Fibroblast of lung (primary cell): ENCODE measurements around the gene SIGLEC8. TPM values are rescaled to one million over a fixed set of nuclear protein-coding genes. Genes with fewer than 3 reads are reported as not detected.

Source experiments
- DNase-seq, 2 donors: peaks; one replicate each; pipeline versions ENCODE4 v3.0.0 to v3.0.0-alpha.2; 2010; ENCODE audit warnings: low read depth in 2 of 2
- H2AFZ ChIP-seq: 2 replicates; pipeline ENCODE4 v1.5.1; 2012; ENCODE audit warnings: low read length, control low read depth, inconsistent platforms
- H3K27ac ChIP-seq: 2 replicates; pipeline ENCODE4 v1.5.1; 2011; ENCODE audit warnings: low read length, control low read depth; ENCODE audit not compliant: insufficient read depth
- H3K27me3 ChIP-seq: 2 replicates; pipeline ENCODE4 v1.5.1; 2011; ENCODE audit warnings: mild to moderate bottlenecking, low read length; ENCODE audit not compliant: control insufficient read depth, insufficient read depth
- H3K36me3 ChIP-seq: 2 replicates; pipeline ENCODE4 v1.5.1; 2011; ENCODE audit warnings: low read length; ENCODE audit not compliant: control insufficient read depth, insufficient read depth
- H3K4me1 ChIP-seq: 2 replicates; pipeline ENCODE4 v1.5.1; 2011; ENCODE audit warnings: low read length; ENCODE audit not compliant: control insufficient read depth, insufficient read depth; ENCODE audit errors: extremely low read depth
- H3K4me2 ChIP-seq: 2 replicates; pipeline ENCODE4 v1.5.1; 2011; ENCODE audit warnings: low read length, control low read depth; ENCODE audit not compliant: insufficient read depth; ENCODE audit errors: extremely low read depth
- H3K4me3 ChIP-seq, 4 experiments: fragments of 200-600 bp in 1 of 4; sonication (generic) in 1 of 4; replicated peaks in 1 of 4; 2 replicates each; pipeline ENCODE4 v1.5.1; 2011 to 2016; ENCODE audit warnings: low read length in 4 of 4, low read depth in 3 of 4, mild to moderate bottlenecking in 3 of 4, control low read depth in 2 of 4, inconsistent platforms in 1 of 4, mixed read lengths in 1 of 4; ENCODE audit not compliant: insufficient read depth in 1 of 4; ENCODE audit errors: control extremely low read depth in 1 of 4
- H3K79me2 ChIP-seq: 2 replicates; pipeline ENCODE4 v1.5.1; 2012; ENCODE audit warnings: mild to moderate bottlenecking, low read length, inconsistent platforms; ENCODE audit not compliant: control insufficient read depth, insufficient read depth
- H3K9ac ChIP-seq: 2 replicates; pipeline ENCODE4 v1.5.1; 2011; ENCODE audit warnings: mild to moderate bottlenecking, low read length, control low read depth; ENCODE audit not compliant: insufficient read depth
- H3K9me3 ChIP-seq: 2 replicates; pipeline ENCODE4 v1.5.1; 2012; ENCODE audit warnings: low read depth, low read length; ENCODE audit not compliant: control insufficient read depth, insufficient read depth
- H4K20me1 ChIP-seq: 2 replicates; pipeline ENCODE4 v1.5.1; 2011; ENCODE audit warnings: low read length; ENCODE audit not compliant: control insufficient read depth, insufficient read depth; ENCODE audit errors: extremely low read depth
- EZH2 ChIP-seq: IDR thresholded peaks from 2 replicates; pipeline ENCODE4 v1.5.1; 2012; ENCODE audit warnings: low read length, control low read depth, mild to moderate bottlenecking; ENCODE audit errors: missing control alignments
- polyA plus RNA-seq, 2 donors: library from polyadenylated mRNA; depleted of rRNA in 1 of 2; stranded (reverse) in 1 of 2; unstranded in 1 of 2; fragments of >200 nt; gene quantifications; 2 replicates each; pipeline ENCODE4 v1.2.1, GENCODE V29; 2011 to 2012; ENCODE audit warnings: missing spikeins in 1 of 2
- total RNA-seq: library from RNA; depleted of rRNA; stranded (reverse); fragments of >200 nt; gene quantifications from 2 replicates; pipeline ENCODE4 v1.2.1, GENCODE V29; 2014
- TF ChIP-seq, protein P1 (sequence below), 2 donors: IDR thresholded peaks in 1 of 2; conservative IDR thresholded peaks in 1 of 2; 1 replicate in 1 of 2; 2 replicates in 1 of 2; pipeline ENCODE4 v1.5.1; 2011 to 2012; ENCODE audit warnings: low read length in 2 of 2, control low read depth in 1 of 2, inconsistent platforms in 1 of 2, low read depth in 1 of 2, mild to moderate bottlenecking in 1 of 2

SIGLEC8 gene
- total and polyA plus RNA-seq, 2 donors (not counting 1 experiment from before 2014, with no cell fraction given) = not detected

DNA sequence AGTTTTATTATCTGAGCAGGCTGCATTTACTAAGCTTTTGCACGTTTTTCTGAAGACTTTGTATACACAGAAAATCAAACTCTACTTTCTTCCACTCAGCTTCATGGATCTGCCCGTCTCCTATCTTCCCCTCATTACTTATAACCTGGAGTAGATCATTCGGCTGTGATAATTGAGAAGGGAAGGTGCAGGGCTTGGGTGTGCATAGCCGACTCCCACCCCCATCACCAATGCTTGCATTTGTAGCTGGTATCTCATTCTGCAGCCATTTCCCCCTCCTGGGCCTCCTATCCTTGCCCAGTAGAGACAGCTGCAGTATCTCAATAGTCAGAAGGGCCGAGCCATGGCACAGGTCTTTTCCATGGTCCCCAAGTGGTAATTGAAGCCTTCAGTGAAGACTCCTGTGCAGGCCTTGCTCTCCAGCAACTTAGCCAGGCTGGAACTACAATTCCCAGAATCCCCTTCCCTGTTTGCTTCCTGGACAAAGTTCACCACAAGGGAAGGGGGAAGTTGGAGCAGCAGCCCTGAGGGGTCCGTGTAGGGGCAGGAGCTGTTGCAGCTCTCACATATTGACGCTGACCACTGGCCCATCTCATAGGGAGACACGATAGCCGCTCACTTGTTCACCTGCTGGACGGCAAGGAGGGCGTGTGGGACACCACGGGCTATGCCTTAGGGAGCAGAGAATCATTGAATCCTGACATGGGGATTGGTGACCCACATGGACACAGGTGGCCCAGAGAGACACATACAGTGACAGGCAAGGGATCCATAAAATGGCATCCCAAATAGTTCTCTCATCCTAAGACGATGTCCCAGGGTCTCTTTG lies 2.1 kb upstream of the SIGLEC8 start:
- no peaks in the 10 kb centered on the region for H3K36me3 ChIP-seq
- H4K20me1 ChIP-seq = no peaks in the 10 kb centered on the region
- H2AFZ ChIP-seq = no peak overlapping the region
- TF ChIP-seq, protein P1, sequence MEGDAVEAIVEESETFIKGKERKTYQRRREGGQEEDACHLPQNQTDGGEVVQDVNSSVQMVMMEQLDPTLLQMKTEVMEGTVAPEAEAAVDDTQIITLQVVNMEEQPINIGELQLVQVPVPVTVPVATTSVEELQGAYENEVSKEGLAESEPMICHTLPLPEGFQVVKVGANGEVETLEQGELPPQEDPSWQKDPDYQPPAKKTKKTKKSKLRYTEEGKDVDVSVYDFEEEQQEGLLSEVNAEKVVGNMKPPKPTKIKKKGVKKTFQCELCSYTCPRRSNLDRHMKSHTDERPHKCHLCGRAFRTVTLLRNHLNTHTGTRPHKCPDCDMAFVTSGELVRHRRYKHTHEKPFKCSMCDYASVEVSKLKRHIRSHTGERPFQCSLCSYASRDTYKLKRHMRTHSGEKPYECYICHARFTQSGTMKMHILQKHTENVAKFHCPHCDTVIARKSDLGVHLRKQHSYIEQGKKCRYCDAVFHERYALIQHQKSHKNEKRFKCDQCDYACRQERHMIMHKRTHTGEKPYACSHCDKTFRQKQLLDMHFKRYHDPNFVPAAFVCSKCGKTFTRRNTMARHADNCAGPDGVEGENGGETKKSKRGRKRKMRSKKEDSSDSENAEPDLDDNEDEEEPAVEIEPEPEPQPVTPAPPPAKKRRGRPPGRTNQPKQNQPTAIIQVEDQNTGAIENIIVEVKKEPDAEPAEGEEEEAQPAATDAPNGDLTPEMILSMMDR (conservative IDR thresholded peaks at IDR 0.05 in 1 of 2, IDR thresholded peaks at IDR 0.05 in 1 of 2; ENCODE audit: low read depth in 1 of 2, low read length in 2 of 2) = no peak
- TF ChIP-seq EZH2 = no peak
- no peaks in the 10 kb centered on the region for H3K27me3 ChIP-seq
- H3K27ac ChIP-seq = no peak overlapping the region
- DNase-seq = no peak
- no peak overlapping the region for H3K4me2 ChIP-seq
- no peak overlapping the region for H3K9ac ChIP-seq
- no peaks in the 10 kb centered on the region for H3K4me1 ChIP-seq
- no peak overlapping the region for H3K4me3 ChIP-seq
- no peaks in the 10 kb centered on the region for H3K79me2 ChIP-seq
- no peaks in the 10 kb centered on the region for H3K9me3 ChIP-seq

DNA sequence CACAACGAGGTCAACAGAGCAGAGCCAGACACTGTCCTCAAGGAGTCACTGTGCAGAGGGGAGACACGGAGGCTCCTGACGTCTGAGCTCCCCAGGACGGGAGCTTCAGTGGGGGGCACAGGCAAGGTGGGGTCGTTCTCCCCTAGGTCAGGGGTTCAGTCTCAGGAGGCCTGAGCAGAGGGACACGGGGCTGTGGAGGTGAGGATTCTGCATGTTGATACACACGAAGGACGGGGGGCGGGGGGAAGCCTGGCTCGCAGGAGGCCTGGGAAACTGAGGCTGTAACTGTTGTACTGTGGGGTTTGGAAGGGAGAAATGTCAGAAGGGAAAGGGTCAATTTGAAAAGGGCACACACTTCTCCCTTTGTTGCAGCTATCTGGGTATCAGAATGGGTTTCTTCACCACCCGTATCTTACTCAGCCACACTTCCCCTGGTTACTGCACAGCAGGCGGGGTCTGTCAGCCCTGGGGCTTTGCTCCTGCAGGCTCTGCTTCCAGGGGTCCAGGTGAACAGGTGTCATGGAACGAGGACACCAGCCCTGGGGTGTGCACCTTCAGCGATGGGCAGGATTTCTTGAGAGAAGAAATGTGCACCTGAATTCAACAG lies 748 bp upstream of the SIGLEC8 start:
- no peak for TF ChIP-seq EZH2
- TF ChIP-seq, protein P1 (conservative IDR thresholded peaks at IDR 0.05 in 1 of 2, IDR thresholded peaks at IDR 0.05 in 1 of 2; ENCODE audit: low read depth in 1 of 2, low read length in 2 of 2) = no peak
- no peak overlapping the region for H3K27ac ChIP-seq
- no peak overlapping the region for H3K4me2 ChIP-seq
- no peak for DNase-seq
- no peak overlapping the region for H3K4me3 ChIP-seq
- no peak overlapping the region for H2AFZ ChIP-seq
- H3K27me3 ChIP-seq = no peaks in the 10 kb centered on the region
- no peaks in the 10 kb centered on the region for H3K36me3 ChIP-seq
- H3K79me2 ChIP-seq = no peaks in the 10 kb centered on the region
- H4K20me1 ChIP-seq = no peaks in the 10 kb centered on the region
- no peaks in the 10 kb centered on the region for H3K4me1 ChIP-seq
- no peaks in the 10 kb centered on the region for H3K9me3 ChIP-seq
- no peak overlapping the region for H3K9ac ChIP-seq

DNA sequence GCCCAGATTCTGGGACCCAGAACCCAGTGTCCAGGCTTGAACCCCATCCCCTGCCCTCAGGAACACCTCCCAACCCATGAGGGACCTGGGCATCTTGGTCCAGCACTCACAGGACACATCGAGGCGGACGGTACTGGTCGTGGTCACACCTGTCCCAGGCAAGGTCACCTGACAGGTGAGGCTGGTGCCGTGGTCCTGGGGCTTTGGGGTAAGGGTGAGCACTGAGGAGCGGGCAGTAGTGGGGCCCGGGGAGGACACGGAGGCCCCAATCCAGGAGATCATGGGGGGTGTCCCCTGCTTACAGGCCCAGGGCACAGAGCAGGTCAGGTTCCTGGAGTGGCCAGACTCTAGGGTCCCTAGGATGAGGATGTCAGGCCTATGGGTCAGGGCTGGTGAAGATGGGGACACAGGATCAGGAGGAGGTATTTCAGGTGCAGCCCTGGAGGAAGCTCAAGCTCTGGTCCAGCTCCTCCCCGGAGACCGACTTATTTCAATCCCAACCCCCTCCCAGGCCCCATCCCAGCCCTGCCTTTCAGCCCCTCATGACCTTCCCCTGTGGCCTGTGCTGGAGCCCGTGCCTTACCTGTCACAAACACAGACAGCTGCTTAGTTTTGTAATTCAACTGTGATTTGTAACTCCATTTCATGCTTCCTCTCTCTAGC lies 772 bp downstream of the SIGLEC8 start:
- Histone ChIP-seq H3K4me1 (no peaks in the 10 kb centered on the region), H3K79me2 (no peaks in the 10 kb centered on the region), H3K27ac (no peak overlapping the region), H3K9ac (no peak overlapping the region), H3K36me3 (no peaks in the 10 kb centered on the region), H3K4me2 (no peak overlapping the region), H2AFZ (no peak overlapping the region), H4K20me1 (no peaks in the 10 kb centered on the region), H3K9me3 (no peaks in the 10 kb centered on the region), H3K4me3 (no peak overlapping the region), H3K27me3 (no peaks in the 10 kb centered on the region)
- no peak for DNase-seq
- TF ChIP-seq, protein P1 (conservative IDR thresholded peaks at IDR 0.05 in 1 of 2, IDR thresholded peaks at IDR 0.05 in 1 of 2; ENCODE audit: low read depth in 1 of 2, low read length in 2 of 2) = no peak
- TF ChIP-seq EZH2 = no peak
